Endothelial cell (in vitro differentiated cells): ENCODE measurements around the gene MRTFB. TPM values are rescaled to one million over a fixed set of nuclear protein-coding genes. Genes with fewer than 3 reads are reported as not detected.

Source experiments
- DNase-seq: peaks from one replicate; pipeline ENCODE4 v3.0.0; 2021; ENCODE audit warnings: low spot score
- H3K27ac Mint-ChIP-seq: one replicate; pipeline ENCODE4 v1.8.0; 2021; ENCODE audit warnings: mixed read lengths, inconsistent platforms; ENCODE audit not compliant: unreplicated experiment
- H3K27me3 Mint-ChIP-seq: one replicate; pipeline ENCODE4 v1.8.0; 2021; ENCODE audit warnings: mild to moderate bottlenecking, moderate library complexity, mixed read lengths, inconsistent platforms; ENCODE audit not compliant: unreplicated experiment
- H3K36me3 Mint-ChIP-seq: one replicate; pipeline ENCODE4 v1.8.0; 2021; ENCODE audit warnings: mild to moderate bottlenecking, low read depth, mixed read lengths, inconsistent platforms; ENCODE audit not compliant: unreplicated experiment
- H3K4me1 Mint-ChIP-seq: one replicate; pipeline ENCODE4 v1.8.0; 2021; ENCODE audit warnings: mild to moderate bottlenecking, mixed read lengths, inconsistent platforms; ENCODE audit not compliant: unreplicated experiment
- H3K4me3 Mint-ChIP-seq: one replicate; pipeline ENCODE4 v1.8.0; 2021; ENCODE audit warnings: mild to moderate bottlenecking, mixed read lengths, inconsistent platforms; ENCODE audit not compliant: unreplicated experiment
- H3K9me3 Mint-ChIP-seq: one replicate; pipeline ENCODE4 v1.8.0; 2021; ENCODE audit warnings: mixed read lengths, inconsistent platforms; ENCODE audit not compliant: unreplicated experiment
- CTCF ChIP-seq: fragments of 200-600 bp; sonication (generic); IDR thresholded peaks from one replicate; pipeline ENCODE4 v1.5.0; 2021; ENCODE audit warnings: antibody characterized with exemption; ENCODE audit not compliant: unreplicated experiment
- total RNA-seq: library from RNA; stranded (reverse); fragmentation: NEBNext Ultra II Directional; extraction: Animal tissue kit (Norgen Biotek cat#: 25700); gene quantifications from one replicate; pipeline ENCODE4 v1.2.1, GENCODE V29; 2021; ENCODE audit not compliant: unreplicated experiment

Gene MRTFB
- total RNA-seq, 1 donor from 2014 or later: 51.3 TPM

GRCh38 chr16:14113344-14113743 lies 42.2 kb downstream of the MRTFB start:
- Mint-ChIP-seq H3K36me3 (peaks cover 4% of the 10 kb centered on the region), H3K27me3 (peaks cover 3% of the 10 kb centered on the region), H3K9me3 (no peaks in the 10 kb centered on the region), H3K4me1 (peaks cover 39% of the 10 kb centered on the region), H3K4me3 (no peak overlapping the region), H3K27ac (peak overlapping the region; percentile 9)
- no peak for DNase-seq
- no peak for TF ChIP-seq CTCF

GRCh38 chr16:14117051-14117450 lies 45.9 kb downstream of the MRTFB start:
- Mint-ChIP-seq H3K9me3 (no peaks in the 10 kb centered on the region), H3K27ac (no peak overlapping the region), H3K27me3 (peaks cover 2% of the 10 kb centered on the region), H3K4me1 (peaks cover 12% of the 10 kb centered on the region), H3K4me3 (no peak overlapping the region), H3K36me3 (no peaks in the 10 kb centered on the region)
- TF ChIP-seq CTCF: no peak
- no peak for DNase-seq

- H3K4me3 Mint-ChIP-seq: no peak overlapping the region
- DNase-seq: no peak
- H3K36me3 Mint-ChIP-seq: peaks cover 5% of the 10 kb centered on the region
- peaks cover 6% of the 10 kb centered on the region for H3K4me1 Mint-ChIP-seq
- H3K27ac Mint-ChIP-seq: no peak overlapping the region
- no peak for TF ChIP-seq CTCF
- no peaks in the 10 kb centered on the region for H3K9me3 Mint-ChIP-seq
- H3K27me3 Mint-ChIP-seq: no peaks in the 10 kb centered on the region
These were observed 48.7 kb downstream of the MRTFB start for GRCh38 chr16:14119799-14120198.

GRCh38 chr16:14120335-14120734 lies 49.2 kb downstream of the MRTFB start:
- Mint-ChIP-seq H3K4me3 (no peak overlapping the region), H3K27ac (no peak overlapping the region), H3K27me3 (no peaks in the 10 kb centered on the region), H3K9me3 (no peaks in the 10 kb centered on the region), H3K36me3 (peaks cover 5% of the 10 kb centered on the region), H3K4me1 (peaks cover 7% of the 10 kb centered on the region)
- no peak for DNase-seq
- no peak for TF ChIP-seq CTCF

GRCh38 chr16:14121142-14121541 lies 50.0 kb downstream of the MRTFB start:
- no peak overlapping the region for H3K4me3 Mint-ChIP-seq
- H3K27ac Mint-ChIP-seq: no peak overlapping the region
- H3K9me3 Mint-ChIP-seq: no peaks in the 10 kb centered on the region
- DNase-seq: no peak
- H3K36me3 Mint-ChIP-seq: peaks cover 5% of the 10 kb centered on the region
- H3K4me1 Mint-ChIP-seq: peaks cover 8% of the 10 kb centered on the region
- no peaks in the 10 kb centered on the region for H3K27me3 Mint-ChIP-seq
- TF ChIP-seq CTCF: no peak
